CD4-positive, alpha-beta T cell treated with Interleukin-17A for 1 hour (primary cell): Measurements from ENCODE around the gene TM2D1.

Source experiments
- DNase-seq: peaks from one replicate; pipeline ENCODE4 v3.0.0-alpha.2; 2020

Gene TM2D1

DNA sequence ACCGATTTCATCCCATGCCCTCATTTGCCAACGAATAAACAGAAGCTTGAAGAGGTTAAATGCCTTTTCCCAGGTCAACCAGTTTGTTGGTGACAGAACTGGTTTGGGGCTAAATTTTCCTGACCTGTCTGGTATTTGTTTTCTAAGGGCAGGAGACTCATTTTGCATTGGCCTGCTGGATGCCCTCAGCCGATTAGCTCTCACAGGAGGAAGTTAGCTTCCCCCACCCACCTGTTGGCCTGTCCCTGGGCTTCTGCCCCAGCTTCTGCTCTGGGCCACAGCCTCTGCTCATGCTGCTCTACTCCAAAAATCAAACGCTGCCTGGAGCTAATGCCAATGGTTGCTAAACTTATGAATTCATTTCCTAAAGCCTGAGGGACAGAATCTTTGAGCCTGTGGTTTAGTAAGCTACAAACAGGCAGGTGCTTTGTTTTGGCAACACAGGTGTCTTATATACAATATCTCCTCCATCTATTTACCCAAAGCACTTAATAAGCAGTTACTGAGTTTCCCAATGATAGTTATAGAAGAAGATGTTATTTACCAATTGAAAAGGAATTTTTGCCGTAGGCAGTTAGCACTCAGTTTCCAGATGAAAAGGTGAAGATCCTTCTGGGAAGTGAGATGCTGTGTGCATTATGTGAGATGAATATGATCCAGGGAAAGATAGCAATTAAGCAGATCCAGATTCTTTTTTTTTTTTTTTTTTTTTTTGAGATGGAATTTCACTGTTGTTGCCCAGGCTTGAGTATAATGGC lies 82.3 kb downstream of the TM2D1 start:
- no peak for DNase-seq

DNA sequence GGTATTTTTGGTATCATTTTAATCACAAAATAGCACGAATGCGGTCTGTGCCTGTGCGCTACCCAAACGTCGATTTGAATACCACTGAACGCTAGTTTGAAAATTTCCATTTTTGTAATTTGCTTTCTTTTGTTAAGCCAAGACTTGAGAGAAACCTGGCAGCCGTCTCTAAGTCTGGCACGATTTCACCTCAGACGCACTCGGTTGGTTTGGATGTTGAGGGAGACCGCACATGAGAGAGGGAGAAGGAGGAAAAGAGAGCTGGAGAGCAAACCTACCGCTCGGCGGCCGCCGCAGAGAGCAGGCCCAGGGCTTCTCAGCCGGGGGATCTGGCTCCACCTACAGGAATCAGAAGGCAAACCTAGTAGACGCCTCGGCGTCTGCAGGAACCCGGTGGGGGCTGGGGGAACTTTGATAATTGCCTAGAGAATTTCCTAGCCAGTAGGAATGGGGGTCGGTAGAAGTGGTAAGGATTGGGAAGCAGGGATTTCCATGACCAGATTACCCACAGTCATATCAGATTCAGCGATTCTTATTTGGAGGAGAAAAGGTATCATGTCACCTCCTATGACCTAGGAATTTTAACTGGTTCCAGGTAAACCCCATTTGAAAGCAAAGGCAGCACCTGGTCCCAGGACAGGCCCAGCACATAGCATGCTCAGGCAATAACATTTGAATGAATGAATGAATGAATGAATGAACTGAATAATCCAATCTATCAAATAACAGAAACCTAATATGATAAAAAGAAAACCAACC lies 83.2 kb downstream of the TM2D1 start:
- DNase-seq, result peak; percentile 42

DNA sequence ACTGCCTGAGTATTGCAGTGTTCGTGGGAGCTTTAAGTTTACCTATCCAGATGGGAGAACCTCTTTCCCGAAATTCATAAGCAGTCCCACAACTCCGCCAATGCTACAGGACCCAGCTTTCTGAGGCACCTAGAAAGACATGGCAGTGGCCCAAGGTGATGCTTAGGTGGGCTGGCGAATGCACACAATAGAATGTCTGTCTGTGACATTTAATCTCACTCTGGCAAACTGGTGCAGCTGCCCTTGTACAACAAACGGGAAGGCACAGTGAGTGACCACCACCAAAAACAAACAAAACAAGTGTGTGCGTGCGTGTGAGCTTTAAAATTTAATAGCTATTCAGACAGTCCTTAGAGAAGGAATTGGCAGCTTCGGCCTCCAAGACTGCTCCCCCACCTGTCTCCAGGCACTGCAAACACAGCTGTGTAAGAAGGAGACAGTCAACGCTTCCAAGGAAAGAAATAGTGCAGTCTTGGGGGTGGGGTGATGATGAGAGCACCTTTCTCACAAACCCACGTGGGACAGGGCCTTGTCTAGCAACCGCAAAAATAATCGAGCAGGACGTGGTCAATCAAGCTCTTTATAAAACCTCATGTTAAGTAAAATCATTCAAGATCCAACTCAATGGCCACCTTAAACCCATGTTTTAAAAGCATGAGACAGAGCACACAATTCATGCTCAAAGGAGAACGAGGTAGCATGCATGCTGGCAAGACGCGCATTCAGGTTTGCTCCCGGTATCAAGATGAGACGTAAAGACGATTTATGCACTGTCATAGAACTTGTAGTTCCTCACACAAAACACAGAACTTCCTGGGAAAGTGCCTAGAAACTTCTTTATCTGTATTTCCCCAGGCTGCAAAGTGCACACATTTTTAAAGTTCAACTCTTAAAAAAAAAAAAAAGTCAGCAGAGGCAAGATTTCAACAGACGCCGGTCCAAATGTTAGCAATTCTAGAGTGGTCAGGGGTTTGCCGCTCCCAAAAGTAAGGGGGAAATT lies 84.1 kb downstream of the TM2D1 start:
- no peak for DNase-seq

DNA sequence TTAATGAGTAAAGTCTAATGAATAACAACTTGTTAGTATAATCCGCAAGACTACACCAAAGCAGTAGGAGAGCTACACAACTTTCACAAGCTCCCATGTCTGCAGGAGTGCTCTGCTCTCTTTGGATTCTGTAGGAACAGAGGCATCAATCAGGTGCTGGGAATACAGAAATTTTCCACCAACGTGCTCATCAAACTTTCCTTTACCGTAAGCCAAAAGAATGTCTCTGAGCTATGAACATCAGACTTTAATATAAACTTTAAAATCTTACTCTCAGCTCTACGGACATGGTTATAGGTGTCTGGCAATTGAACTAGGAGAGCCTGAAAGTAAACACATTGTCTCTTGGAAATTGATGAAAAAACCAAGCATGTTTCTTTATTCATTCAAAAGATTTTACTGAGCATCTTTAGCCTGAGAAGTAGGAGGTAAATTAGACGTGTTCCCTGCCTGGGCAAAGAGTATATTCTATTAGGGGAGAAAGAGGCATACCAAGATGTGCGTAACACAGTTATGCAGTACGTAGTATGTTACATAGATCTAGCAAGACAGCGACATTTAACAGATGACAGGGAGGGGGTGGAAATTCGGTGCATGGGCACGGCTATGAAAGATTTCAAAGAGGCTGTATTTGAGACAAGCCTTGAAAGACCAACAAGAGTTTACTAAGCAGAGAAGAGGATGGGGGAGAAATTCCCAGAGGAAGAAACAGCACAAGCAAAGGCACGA lies 85.2 kb downstream of the TM2D1 start:
- no peak for DNase-seq

DNA sequence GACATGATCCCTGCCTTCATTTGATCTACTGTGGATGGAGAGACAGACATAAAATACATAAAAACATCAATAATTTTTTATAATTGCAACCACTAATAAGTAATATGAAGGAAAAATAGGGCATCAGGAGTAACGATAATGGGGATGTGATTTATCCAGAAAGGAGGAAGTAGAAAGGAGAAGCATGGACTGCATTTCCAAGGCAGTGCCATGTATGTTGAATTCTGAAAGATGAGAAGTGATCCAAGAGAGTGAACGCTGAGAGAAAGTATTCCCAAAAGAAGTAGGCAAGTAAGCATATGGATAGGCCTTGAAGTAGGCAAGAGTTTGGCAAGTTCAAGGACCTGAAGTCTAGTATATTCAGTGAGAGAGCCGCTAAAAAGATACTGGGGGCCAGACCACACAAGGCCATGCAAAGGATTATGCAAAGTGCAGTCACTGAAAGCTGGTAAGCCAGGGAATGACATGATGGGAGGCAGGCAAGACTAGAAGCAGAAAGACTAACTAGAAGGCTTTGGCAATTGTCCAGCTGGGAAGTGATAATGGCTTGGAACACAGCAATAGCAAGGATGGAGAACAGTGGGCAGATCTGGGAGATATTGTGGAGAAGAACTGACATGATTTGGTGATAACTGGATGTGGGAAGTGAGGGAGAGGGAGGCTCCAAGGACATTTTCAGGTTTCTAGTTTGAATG lies 85.9 kb downstream of the TM2D1 start:
- no peak for DNase-seq

DNA sequence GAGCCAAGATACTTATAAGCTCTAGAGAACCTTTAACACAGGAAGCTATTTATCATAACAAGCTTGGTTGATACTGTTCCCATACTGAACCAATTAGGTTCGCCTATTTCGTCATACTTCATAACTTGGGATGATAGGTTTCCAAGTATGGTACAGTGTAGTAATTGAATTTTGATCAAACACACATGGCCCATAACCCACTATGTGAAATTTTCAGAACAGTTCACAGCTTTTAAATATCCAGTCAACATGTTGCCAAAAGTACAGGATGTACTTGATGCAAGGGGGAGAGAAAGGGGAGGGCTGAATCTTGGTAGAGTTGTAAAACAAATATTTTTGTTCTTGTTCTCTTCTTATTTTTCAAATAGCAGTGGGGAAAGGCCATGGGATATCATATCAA lies 86.6 kb downstream of the TM2D1 start:
- DNase-seq, result no peak

DNA sequence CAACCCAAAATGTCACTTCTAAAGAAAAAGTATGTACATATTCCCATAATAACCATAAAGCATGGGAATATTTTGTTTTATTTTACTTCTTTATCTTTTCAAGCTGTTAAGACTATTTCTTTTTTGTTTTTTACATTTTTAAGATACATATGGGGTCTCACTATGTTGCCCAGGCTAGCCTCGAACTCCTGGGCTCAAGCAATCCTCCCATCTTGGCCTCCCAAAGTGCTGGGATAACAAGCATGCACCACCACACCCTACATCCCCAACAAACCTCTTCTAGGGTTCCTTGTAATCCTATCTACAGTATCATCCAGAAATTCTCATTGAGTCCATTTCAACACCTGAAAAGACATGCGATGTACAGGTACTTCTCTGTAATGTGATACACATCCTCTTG lies 87.5 kb downstream of the TM2D1 start:
- no peak for DNase-seq

DNA sequence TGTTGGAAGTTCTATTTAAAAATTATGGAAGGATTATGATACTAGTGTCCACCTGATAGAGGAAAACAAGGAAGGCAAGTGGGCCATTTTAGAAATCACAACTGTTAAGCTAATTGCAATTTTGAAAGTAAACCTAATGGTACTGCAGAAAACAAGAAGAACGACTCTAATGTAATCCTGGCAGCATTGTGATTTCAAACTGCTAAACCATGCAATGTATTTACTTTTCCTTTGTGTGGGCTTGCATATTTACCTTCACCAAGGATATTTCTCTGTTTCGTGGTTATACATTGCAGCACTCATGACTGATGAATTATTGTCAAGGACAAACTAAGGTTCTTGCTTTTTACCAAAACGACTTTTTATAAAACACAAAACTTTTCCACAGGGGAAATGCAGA lies 88.1 kb downstream of the TM2D1 start:
- no peak for DNase-seq

DNA sequence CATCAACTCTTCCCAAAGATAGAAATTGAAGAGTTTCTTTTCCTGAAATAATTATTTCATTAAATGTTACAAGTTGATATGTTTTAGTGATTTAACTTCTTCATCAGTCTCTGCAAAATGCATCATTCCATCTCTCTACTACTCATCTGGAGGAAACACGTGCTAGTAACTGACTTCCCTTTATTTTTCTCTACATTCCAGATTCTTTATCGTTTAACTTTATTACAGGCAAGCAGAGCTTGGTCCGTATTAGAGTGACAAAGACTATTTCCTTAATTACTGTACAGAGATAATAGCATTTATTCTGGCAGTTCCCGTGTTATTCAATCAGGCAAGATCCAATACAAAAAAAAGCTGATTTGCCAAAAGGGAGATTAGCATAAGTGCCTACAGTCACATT lies 88.6 kb downstream of the TM2D1 start:
- DNase-seq, result no peak

DNA sequence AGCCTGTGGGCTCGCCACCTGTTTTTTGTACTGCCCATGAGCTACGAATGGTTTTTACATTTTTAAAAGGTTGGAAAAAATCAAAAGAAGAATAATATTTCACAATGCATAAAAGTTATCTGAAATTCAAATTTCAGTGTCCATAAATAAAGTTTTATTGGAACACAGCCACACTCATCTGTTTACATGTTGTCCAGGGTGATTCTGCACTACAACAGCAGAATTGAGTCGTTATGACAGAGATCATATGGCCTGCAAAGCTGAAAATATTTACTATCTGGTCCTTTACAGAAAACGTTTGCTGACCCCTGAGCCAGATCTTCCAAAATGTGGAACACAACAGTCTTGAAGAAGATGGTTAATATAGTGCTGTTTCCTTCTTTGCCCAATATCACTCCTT lies 89.4 kb downstream of the TM2D1 start:
- DNase-seq, result no peak

DNA sequence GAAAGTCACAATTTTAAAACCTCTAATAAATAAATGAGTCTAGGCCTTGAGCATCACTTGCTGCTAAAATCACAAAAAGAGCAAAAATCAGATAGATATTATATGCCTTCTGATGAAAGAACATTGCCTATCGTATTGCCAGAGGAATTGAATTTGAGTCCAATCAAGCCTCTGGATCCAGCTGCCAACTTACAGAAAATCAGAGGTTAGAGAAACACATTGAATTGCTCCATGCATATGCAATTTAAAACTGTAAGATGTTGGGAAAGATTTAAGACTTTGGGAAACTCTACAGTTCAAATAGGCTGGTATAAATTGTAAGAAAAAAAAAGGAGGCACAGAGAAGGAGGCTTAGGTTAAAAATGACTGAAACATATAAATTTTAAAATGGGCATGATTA lies 93.5 kb downstream of the TM2D1 start:
- DNase-seq, result no peak
